ENCODE results near the gene SMAD7.

GRCh38 chr18:48904847-48905394, 45.8 kb downstream of the SMAD7 start:
- TF ChIP-seq CTCF (IDR thresholded peaks at IDR 0.05) (no peak), EP300 (IDR thresholded peaks at IDR 0.05) (no peak)

Data from esophagus muscularis mucosa (tissue), 3 donors.